Islet of Langerhans (tissue), 1 donor: ENCODE data around the gene TRDMT1.

Experiments used
- FAIRE-seq: peaks from one replicate; lab custom pipeline; 2011; peaks lifted over from hg19 to GRCh38; lab: Jason Lieb, UNC

The TRDMT1 gene

DNA sequence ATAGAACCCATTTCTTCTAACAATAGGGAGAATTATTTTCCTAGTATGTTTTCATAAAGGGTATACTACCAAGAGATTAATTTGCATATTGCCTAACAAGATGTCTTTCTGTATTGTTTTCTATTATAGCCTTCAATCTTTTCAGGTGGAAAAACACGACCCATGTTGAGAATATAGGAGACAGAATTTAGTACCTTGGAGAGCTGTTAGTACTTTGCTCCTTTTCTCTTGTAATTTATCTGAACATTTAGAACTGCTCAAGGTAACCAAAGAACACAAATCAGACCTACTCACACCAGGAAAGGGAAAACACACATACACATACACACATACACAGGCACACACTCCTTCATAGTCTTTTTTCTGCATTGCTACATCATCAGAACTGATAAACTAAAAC is 7.8 kb upstream of the TRDMT1 start:
- FAIRE-seq = no peak

DNA sequence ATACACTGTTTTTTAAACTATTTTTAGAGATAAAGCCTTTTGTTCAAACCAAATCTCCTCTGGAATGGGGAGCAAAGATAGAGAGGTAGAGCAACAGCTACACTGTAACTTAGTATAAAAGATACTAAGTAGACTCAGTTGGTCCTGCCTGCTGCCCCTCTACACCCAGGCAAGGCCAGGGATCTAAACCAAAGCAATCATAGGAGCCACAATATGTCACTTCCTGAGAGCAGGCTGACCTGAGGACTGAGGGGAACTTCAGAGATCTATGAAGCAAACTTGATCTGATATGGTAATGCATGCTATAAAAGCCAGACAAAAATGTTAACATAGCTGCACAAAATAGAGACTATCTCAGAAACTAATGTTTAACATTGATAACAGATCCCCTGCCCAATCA is 7.0 kb upstream of the TRDMT1 start:
- FAIRE-seq = no peak

DNA sequence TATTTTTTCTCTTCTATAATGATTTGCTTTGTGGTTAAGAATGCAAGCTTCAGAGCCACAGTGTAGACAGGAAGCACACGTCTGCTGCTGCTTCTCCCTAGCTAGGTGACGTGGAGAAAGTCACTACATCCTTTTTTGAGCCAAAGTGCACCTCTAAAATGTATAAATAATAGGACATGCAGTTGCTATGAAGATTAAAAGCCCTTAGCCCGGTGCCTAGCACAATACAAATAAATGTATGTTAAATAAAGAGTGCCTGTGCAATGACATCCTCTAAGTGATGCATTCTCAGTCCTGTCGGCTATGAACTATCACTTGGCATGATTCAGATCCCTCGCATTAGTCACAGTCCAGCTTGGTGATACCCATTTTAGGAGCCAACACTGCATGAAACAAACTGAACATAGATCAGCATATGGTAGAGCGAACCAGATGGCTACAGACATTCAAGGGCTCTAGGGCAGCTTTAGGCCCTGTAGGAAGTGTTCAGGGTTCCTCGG is 4.8 kb upstream of the TRDMT1 start:
- FAIRE-seq = peak; percentile 81

DNA sequence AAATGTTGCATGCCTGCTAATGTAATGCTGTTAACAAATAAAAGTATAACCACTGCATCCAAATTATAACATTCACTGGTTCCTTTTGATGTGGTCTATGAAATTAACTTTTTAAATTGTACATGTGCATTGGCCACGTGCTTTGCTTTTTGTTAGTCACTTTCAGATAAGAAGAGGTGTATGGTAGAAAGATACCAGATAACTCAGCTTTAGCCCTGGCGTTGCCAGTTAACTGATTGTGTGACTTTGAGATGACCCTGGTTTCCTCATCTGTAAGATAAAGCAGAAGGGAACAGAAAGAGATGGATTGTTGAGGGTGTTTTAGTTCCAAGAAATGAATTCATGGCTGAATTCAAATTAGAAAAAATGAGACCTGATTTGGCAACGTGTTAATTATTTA is 1.9 kb upstream of the TRDMT1 start:
- FAIRE-seq = no peak

DNA sequence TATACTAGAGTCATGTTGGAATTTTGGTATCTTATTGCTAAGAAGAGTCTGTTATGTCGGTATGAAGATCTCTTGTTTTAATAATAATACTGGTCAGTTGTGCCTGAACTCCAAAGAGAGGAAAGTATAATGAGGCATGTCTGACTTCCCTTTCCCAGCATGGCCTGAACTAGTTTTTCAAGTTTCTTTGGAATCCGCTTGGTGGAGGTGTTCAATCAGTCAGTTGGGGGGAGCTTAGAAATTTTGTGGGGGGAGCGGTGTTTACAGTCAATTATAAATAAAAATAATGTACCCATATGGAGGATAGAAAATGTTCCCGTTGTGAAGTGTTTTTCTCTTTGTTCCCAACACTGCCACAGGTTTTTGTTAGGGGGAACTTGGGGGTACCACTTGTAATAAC is 1.5 kb upstream of the TRDMT1 start:
- no peak for FAIRE-seq

DNA sequence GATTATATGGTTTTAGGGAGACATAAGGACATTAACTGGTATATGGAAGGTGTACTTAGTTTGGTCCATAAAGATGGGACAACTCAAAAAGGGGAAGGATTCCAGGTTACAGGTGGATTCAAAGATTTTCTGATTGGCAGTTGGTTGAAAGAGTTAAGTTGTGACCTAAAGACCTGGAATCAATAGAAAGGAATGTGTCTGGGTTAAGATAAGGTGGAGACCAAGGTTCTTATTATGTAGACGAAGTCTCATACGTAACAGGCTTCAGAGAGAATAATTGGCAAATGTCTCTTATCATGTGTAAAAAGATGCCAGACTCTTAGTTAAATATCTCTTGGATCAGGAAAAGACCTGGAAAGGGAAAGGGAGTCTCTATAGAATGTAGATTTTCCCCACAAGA is 1.0 kb upstream of the TRDMT1 start:
- no peak for FAIRE-seq

DNA sequence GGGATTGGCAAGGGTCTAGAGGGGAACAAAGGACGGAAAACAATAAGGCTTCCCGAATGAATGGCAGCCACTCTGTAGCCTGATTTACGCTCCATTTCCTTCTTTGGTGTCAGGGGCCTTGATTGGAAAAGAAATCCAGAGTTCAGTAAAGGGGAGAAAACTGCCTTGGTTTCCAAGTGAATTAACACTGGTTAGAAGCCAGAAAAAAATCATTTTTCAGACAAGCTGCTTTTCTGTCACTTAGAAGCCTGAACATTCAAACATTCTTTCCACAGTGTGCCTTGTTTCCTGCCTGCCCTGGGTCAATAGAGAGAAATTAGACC is 283 bp upstream of the TRDMT1 start:
- FAIRE-seq = no peak

DNA sequence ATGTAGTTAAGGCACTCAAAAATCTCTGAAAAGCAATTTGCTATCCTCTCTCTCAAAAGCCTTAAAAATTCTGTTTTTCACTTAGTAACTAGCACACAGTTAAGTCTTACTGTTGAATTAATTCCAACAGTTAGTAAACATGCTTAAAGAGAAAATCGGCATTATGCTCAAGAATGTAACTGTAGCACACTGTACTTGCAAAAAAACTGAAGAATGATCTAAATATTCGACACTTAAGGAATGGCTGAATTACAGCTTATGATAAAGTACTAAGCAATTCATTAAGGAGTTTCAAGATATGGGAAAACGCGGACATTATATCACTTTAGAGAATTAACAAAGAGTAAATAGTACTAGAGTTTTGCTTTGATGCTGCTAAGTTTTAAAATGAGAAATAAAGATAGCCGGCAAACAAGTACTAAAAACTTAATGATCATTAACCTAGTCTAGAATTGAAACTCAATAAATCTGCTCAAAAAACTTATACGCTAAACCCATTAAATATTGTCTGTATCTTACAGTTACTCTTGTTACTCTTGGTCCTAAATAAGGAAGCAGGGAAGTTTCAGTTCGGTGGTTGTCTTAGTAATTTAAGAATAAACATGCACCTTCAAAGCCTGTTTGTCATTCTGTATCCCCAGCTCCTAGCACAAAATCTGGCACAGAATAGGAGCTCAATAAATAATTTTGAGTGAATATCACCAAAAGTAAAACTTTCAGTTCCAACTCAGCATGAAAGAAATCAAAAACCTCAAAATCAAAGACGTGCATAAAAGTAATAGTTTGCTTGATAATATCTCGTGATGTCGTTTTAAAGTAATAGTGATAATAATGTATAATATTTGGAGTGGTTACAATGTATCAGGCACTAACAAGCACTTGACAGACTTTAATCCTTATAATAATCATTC is 1.2 kb downstream of the TRDMT1 start:
- peak; percentile 88 for FAIRE-seq

DNA sequence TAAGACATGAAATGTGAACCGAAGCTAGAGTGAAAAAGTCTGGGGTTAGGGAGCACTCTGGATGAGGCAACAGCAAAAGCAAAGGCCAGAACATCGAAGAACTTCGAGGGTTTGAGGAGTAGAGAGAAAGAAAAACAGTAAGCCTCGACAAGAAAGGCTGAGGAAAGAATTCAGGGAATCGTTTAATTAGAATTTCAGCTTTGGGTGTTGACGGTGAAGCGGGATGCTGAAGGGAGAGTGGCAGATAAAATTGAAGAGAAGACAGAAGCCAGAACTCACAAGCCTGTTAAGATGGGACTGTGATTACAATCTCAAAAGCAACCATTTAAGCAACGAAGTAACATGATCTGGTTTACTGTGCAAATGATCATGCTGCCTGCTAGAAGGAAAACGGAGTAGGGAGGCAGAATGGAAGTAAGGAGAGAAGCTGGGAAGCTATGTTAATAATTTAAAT is 2.1 kb downstream of the TRDMT1 start:
- FAIRE-seq = no peak

DNA sequence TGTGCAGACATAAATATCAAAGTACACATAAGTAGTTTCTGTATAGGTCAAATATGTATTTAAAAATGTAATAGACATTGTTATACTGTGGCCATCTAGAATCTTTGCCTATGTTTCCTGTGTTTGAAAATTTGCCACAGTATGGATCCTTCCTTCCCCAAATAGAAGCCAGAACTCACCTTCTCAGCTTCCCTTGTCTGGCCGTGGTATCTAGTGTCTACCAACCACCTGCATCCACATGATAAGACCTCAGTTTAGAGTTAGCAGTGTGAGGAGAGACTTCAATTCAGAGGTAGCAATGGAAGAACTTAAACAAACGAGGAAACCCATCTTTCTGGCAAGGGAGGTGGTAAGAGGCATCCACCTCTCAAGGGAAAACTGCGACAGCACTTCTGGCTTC is 4.9 kb downstream of the TRDMT1 start:
- FAIRE-seq = no peak

DNA sequence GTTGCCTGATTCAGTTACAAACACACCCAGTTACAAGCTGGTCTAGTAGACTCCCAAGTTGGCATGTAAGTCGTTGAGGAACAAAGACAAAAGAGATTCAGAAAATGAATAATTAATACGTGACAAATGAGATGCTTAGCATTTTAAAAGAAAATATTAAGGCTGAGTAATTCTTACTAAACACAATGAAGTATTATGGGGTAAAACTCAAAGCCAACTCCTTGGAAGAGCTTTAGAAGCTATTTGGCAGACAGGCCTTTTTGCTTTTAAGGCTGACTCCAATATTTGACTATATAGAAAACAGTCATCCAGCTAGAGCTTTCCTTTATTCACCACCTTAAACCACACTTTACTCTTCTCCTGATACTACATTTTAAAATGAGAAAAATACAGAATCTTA is 5.4 kb downstream of the TRDMT1 start:
- FAIRE-seq = no peak

DNA sequence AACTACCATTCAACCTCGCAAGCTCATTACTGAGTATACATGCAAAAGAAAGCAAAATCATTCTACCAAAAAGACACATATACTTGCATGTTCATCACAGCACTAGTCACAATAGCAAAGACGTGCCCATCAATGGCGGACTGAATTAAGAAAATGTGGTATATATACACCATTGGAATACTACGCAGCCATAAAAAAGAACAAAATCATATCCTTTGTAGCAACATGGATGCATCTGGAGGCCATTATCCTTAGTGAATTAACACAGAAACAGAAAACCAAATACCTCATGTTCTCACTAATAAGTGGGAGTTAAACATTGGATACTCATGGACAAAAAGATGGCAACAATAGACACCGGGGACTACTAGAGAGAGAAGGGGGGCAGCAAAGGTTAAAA is 6.4 kb downstream of the TRDMT1 start:
- FAIRE-seq = no peak

DNA sequence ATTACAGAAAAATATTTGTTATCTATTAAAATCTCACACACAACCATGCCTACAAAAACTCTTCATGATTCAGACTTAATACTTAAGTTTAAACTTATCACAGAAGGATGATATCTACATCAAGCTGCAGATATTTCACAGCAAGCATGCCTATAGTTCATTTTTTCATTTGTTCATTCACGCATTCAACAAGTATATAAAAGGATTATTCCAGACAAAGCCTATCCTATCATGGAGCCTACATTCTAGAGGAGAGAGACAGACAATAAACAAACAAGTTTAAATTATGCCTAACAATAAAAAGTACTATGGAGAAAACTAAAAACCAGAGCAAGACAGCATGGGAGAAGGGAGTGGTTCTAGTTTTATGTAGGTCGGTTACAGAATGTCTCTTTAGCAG is 10.9 kb downstream of the TRDMT1 start:
- no peak for FAIRE-seq

DNA sequence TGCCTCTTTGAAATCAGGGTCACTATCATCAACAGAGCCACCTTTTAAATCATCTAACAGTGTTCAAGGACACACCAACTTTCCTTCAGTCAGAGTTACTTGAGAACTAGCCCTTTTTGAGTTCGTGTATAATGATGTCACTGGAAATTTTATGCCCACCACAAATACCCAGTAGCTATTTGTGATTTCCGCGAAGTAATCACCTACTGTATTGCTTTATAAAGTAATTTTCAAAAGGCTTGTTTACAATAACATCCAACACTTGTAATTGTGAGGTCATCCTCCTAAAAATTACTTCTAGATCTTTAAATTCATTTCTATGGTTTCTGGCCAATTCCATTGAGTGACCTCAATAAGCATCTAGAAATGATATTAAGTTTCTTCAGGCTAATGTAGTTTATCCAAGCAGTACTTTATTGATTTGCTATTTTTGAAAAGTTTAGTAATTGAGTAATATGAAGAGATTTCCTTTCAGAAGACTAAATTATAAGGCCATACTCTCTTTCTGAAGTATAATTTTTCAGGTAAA is 12.8 kb downstream of the TRDMT1 start:
- no peak for FAIRE-seq

DNA sequence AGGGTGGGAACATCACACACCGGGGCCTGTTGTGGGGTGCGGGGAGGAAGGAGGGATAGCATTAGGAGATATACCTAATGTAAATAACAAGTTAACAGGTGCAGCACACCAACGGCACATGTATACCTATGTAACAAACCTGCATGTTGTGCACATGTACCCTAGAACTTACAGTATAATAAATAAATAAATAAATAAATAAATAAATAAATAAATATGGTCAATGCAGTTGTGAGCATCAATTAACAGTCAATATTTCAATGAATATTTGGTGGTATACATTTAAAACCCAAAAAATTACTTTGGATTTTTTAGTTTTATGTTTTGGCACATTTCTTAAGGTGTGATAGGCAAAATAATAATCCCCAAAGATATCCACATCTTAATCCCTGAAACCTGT is 15.6 kb downstream of the TRDMT1 start:
- FAIRE-seq = no peak

DNA sequence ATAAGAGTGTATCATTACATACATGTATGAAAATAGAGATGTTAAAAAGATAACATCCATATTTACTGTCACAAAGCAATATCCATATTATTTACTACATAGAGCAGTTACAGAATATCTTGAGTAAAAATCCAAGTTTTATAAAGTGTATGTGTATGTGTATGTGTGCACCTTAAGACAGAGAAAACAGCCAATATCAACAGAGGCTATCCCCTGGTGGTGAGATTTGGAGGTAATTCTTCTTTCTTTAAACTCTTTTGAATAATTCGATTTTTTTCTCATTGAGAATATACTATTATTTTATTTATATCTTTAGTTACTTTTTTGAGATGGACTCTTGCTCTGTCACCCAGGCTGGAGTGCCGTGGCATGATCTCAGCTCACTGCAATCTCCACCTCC is 18.4 kb downstream of the TRDMT1 start:
- no peak for FAIRE-seq

DNA sequence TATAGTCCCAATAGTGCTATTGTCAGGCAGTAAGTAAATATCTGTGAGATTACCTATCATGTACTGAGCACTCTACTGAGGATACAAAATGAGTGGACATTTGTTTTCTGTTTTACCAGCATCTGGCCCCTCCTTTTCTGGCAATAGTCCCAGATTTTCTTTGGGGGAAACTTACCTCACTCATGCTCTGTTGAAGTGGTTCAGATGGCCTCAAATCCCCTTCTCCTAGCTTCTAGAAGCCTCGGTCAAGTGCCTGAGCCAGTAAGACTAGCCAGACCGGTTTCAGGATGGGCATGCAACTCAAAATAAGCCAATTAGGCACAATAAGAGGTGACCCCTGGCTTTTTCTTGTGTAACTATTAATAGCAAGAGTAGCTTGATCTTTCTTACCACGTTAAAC is 19.7 kb downstream of the TRDMT1 start:
- no peak for FAIRE-seq

DNA sequence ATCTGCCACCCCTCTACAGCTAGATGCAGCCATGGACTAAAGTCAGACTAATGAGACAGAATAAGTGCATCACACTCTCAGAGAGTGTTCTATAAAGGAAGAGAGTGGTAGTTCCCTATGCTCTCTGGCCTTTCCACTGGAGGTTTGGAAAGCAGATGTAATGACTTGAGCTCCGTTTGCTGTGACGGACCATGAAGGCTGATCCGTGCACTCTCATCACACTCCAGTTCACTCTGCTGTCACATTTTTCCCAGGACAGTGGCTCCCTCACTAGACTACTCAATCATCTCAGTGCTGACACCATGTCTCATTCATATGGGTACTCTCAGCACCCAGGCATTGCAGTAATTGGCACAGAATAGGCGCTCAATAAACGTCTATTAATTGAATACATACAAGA is 20.4 kb downstream of the TRDMT1 start:
- no peak for FAIRE-seq

DNA sequence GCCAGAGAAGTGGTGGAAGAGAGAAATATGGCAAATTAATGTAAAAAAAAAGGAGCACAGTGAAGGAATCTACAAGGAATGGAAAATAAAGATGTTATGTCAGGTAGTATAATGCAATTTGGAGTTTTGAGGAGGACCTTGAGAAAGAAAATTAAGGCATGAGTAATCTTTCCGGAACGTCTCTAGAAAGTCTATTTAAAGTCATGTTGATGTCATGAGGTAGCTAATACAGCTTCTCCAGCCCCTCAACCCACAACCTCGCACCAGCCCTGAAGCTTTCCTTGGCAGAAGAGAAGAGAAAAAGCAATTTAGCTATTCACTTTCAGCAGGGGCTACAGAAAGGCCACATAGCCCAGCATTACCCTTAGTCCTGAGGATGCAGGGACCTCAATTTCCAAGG is 22.5 kb downstream of the TRDMT1 start:
- FAIRE-seq = no peak

DNA sequence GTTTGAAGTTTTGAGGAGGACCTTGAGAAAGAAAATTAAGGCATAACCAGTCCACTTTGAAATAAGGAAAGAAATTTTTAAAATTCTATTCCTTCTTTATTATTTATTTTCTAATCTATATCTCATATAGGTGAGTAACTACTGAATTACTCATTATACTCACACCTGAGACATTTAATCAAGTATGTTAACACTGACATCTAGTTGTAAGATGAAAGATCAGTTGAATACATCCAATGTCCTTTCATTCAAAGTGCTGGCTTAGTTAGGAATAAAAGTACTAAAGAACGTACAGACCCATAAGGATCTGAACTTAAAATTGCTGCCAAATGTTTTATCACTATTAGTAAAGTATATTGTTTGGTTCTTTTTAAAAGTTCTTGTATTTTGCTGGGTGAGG is 23.5 kb downstream of the TRDMT1 start:
- no peak for FAIRE-seq

DNA sequence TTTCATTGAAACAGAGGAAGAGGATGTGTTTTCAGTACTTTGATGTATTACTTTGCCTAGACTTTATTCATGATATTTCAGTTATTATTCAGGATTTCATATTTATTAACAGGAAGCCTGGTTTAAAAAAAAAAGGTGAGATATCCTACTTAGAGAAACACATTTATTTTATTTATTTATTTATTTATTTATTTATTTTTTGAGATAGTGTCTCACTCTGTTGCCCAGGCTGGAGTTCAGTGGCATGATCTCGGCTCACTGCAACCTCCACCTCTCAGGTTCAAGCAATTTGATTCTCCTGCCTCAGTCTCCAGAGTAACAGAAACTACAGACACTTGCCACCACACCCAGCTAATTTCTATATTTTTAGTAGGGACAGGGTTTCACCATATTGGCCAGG is 24.5 kb downstream of the TRDMT1 start:
- no peak for FAIRE-seq

DNA sequence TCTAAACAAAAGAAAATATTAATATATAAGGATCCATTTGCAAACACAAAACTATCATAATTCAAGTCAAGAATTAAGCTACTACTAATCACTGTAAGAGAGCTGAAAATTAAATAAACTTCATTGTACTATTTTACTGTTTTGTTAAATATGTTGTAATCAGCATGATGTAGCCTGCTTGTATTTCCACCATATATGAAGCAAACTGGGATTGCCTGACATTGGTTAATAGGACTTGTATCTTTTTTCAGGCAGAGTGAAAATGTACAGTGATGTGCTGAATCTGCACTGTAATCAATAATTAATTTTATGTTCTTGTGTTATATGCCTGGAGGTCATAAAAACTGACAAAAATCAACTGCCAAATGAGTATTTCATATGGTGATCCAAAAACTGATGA is 25.4 kb downstream of the TRDMT1 start:
- FAIRE-seq = no peak

DNA sequence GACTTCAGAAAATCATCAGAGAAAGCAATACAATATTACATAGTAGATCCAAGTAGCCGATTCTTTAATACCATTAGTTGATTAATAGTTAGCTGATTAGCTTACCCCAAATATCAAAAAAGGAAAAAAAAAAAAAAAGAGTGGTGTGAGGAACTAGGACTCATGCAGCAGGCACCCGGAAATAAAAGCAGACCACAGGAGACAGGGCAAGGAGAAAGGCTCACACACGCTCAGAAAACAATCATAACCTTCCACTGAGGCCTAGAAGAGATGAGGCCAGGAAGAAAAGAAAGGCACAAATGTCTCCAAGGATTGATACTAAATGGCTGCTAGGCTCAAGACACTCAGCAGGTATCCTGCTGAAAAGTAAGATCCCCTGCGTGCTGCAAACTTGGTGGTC is 25.9 kb downstream of the TRDMT1 start:
- FAIRE-seq = no peak

DNA sequence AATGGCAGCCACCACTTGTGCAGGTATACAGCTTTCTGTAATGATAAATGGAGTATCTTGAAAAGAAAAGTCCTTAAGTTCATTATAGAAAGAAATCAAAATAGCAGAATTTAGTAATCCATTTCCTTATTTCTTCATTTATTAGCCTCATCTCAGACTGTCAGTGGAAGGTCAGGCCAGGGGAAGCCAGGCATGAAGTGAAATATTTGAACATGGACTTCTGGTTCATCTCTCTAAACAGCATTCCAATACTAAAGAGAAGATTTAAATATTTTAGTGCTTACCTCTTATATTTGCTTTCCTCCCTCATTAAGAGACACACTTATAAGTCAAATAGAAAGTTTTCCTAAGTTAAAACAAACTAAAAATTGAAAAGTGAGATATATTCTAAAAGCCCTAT is 26.8 kb downstream of the TRDMT1 start:
- no peak for FAIRE-seq
